ENCODE results near the gene CREB5.

The CREB5 gene

DNA sequence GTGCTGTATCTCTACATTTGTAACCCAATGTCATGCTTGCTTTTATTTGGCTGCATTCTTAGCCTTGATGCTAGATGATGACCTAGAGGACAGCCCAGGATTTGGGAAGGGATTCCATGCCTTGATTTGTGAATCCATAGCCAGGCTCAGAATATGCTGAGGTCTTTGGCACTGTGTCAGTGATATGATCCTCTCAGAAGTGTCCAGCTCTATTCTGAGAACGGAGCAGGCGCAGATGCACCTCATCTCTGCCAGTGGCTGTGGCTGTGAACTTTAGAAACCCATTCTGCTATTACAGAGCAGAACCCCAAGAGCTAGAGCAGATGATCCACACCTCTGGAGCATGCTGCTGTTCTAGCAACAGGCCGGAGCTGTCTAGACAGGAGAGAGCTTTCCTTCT is 333.0 kb downstream of the CREB5 start:
- TF ChIP-seq, protein P1, sequence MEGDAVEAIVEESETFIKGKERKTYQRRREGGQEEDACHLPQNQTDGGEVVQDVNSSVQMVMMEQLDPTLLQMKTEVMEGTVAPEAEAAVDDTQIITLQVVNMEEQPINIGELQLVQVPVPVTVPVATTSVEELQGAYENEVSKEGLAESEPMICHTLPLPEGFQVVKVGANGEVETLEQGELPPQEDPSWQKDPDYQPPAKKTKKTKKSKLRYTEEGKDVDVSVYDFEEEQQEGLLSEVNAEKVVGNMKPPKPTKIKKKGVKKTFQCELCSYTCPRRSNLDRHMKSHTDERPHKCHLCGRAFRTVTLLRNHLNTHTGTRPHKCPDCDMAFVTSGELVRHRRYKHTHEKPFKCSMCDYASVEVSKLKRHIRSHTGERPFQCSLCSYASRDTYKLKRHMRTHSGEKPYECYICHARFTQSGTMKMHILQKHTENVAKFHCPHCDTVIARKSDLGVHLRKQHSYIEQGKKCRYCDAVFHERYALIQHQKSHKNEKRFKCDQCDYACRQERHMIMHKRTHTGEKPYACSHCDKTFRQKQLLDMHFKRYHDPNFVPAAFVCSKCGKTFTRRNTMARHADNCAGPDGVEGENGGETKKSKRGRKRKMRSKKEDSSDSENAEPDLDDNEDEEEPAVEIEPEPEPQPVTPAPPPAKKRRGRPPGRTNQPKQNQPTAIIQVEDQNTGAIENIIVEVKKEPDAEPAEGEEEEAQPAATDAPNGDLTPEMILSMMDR (conservative IDR thresholded peaks at IDR 0.05) = no peak
- no peak overlapping the region for H3K27ac ChIP-seq

DNA sequence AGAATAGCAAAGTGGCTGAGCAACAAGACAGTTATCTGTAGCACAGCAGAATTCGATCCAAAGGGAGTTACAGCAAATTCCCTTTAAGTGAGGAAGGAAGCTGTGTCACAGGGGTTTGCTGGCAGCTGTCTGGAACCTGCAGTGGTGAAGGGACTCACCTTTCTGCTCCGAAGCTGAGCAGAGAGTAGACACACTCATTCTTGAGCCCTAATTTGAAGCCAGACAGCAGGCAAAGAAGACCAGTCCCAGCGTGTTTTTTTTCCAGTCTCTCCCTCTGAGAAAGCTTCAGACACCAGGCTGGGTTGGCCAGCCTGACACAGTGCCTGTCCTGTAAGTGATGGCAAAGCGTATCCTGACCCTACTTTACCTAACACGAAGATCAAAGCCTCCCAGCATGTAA is 335.1 kb downstream of the CREB5 start:
- H3K27ac ChIP-seq = no peak overlapping the region

DNA sequence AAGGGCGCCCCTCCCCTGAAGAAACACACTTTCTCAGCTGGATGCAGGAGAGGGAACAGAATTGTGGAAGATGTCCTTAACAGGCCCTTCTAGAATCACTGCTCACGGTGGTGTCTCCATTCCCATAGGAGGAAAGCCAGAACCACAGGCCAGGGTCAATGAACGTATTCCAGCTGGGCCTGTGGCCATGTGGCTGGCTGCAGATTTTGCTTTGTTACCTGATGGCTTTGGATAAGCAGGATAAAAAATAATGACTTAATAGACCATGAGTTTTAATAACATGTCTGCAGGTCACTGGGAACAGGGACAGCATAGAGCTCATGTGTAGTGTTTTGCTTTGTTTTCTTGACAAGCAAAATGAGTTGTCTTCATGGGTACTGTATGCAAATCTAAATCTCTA is 335.5 kb downstream of the CREB5 start:
- TF ChIP-seq, protein P1 (conservative IDR thresholded peaks at IDR 0.05) = no peak

More for the DNA sequence above, 335.1 kb downstream of the CREB5 start:
- TF ChIP-seq, protein P1 (conservative IDR thresholded peaks at IDR 0.05) = no peak

GRCh38 chr7:28748346-28748745 is 336.0 kb downstream of the CREB5 start:
- H3K27ac ChIP-seq = no peak overlapping the region
- TF ChIP-seq, protein P1 (conservative IDR thresholded peaks at IDR 0.05) = no peak

More for the DNA sequence above, 335.5 kb downstream of the CREB5 start:
- no peak overlapping the region for H3K27ac ChIP-seq

GRCh38 chr7:28748933-28749584 is 336.7 kb downstream of the CREB5 start:
- H3K27ac ChIP-seq = no peak overlapping the region
- TF ChIP-seq, protein P1 (conservative IDR thresholded peaks at IDR 0.05) = no peak

GRCh38 chr7:28749638-28750037 is 337.3 kb downstream of the CREB5 start:
- TF ChIP-seq, protein P1 (conservative IDR thresholded peaks at IDR 0.05) = no peak
- H3K27ac ChIP-seq = no peak overlapping the region

DNA sequence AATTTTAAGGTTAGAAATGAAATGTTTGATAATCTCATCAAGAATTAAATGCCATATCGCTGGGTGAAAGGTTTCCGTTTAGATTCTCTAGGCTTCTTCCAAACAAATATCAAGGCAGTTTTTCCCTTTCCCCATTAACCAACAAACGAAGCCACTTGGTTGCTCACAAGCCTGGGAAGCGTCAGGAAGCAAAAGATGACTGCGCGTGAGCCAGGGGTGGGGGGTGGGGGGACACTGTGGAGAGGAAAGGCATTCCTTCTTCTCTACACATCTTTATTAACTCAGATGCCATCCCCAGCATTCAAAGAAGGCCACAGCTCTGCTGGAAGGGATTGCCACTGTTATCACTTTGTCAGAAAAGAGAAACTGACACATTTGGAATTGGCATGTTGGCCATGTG is 338.7 kb downstream of the CREB5 start:
- H3K27ac ChIP-seq = no peak overlapping the region
- TF ChIP-seq, protein P1 (conservative IDR thresholded peaks at IDR 0.05) = no peak

Measured in VCaP (cell line).